GM12874 (cell line): ENCODE data around the gene DDIT3.

Experiments used
- TF ChIP-seq, protein P1 (sequence below): IDR thresholded peaks from 2 replicates; pipeline ENCODE4 v1.5.1; 2011; ENCODE audit warnings: low read depth, mild to moderate bottlenecking, control low read depth, low read length, moderate library complexity; ENCODE audit not compliant: insufficient read depth

The DDIT3 gene

DNA sequence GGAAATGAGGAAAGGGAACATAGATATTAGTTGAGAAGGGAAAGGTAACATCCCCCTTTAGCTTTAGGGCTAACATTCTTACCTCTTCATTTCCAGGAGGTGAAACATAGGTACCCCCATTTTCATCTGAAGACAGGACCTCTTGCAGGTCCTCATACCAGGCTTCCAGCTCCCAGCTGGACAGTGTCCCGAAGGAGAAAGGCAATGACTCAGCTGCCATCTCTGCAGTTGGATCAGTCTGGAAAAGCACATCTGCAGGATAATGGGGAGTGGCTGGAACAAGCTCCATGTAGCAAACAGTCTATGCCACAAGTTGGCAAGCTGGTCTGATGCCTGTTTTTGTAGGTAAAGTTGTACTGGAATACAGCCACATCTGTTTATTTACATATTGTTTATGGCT, 3.1 kb downstream of the DDIT3 start:
- TF ChIP-seq, protein P1, sequence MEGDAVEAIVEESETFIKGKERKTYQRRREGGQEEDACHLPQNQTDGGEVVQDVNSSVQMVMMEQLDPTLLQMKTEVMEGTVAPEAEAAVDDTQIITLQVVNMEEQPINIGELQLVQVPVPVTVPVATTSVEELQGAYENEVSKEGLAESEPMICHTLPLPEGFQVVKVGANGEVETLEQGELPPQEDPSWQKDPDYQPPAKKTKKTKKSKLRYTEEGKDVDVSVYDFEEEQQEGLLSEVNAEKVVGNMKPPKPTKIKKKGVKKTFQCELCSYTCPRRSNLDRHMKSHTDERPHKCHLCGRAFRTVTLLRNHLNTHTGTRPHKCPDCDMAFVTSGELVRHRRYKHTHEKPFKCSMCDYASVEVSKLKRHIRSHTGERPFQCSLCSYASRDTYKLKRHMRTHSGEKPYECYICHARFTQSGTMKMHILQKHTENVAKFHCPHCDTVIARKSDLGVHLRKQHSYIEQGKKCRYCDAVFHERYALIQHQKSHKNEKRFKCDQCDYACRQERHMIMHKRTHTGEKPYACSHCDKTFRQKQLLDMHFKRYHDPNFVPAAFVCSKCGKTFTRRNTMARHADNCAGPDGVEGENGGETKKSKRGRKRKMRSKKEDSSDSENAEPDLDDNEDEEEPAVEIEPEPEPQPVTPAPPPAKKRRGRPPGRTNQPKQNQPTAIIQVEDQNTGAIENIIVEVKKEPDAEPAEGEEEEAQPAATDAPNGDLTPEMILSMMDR, result no peak

DNA sequence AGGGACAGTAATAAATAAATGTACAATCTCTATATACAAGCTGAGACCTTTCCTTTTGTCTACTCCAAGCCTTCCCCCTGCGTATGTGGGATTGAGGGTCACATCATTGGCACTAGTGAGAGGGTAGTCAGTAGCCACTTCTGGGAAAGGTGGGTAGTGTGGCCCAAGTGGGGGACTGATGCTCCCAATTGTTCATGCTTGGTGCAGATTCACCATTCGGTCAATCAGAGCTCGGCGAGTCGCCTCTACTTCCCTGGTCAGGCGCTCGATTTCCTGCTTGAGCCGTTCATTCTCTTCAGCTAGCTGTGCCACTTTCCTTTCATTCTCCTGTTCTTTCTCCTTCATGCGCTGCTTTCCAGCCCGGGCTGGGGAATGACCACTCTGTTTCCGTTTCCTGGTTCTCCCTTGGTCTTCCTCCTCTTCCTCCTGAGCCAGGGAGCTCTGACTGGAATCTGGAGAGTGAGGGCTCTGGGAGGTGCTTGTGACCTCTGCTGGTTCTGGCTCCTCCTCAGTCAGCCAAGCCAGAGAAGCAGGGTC, 3.6 kb downstream of the DDIT3 start:
- TF ChIP-seq, protein P1, result no peak

DNA sequence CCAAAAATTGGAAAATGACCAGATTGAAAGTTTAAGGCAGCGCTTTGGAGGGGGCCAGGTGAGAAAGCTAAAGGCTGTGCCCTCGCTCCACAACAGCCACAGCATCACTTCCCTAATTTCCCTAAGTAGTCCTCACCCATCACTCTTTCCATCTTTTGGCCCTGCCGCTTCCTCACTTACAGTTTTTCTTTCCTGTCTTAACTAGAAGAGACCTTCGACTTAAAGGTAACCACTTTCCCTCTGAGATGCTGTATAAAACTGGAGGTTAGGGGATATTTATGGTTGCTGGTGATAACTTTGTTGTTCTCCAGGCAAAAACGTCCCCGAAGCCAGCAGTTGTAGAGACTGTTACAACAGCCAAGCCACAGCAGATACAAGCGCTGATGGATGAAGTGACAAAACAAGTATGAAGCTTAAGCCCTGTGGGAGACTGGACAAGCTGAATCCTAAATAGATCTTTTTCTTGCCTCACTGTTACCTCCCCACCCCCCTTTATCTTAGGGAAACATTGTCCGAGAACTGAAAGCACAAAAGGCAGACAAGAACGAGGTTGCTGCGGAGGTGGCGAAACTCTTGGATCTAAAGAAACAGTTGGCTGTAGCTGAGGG, 4.3 kb downstream of the DDIT3 start:
- TF ChIP-seq, protein P1, result no peak

DNA sequence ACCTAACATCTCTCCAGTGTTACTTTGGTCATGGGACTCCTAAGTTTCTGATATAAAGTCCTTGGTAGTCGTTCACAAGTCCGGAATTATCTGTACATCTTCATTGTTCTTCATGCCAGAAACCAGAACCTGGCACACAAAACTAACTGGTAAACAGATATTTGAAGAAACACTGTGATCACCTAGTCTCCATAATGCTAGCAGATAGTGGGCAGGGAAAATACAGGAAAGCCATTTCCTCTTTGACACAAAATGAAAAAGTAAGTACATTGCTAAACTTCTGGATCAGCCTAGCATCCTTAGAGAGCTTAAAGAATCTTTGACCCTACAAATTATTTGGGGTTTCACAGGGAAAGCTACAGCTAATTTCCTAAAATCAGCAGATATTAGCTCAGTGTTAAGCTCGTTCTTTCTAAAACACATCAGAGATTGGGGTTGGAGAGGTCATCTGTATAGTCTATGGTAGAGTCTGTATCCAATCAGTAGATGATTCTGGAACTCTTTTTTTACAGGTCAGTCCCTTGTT, 4.8 kb downstream of the DDIT3 start:
- TF ChIP-seq, protein P1, result no peak

DNA sequence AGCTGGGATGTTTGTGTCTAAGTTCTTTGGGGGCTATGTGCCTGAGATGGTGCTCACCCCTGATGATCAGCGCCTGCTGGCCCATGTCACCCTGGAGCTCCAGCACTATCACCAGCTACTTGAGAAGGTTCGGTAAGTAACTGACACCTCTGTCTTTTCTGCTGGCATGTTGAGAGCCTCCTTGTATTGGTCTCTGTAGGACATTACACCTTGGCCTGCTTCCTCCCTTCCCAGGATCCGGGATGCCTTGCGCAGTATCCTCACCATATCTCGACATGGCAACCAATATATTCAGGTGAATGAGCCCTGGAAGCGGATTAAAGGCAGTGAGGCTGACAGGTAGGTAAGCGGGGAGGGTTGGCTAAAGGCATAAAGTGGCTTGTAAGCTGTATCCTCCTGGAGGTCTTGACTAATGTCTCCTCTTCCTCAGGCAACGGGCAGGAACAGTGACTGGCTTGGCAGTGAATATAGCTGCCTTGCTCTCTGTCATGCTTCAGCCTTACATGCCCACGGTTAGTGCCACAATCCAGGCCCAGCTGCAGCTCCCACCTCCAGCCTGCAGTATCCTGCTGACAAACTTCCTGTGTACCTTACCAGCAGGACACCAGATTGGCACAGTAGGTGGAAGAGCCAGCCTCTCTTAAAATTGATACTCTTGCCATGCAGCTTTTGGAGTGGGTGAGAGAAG, 5.5 kb downstream of the DDIT3 start:
- TF ChIP-seq, protein P1, result no peak

DNA sequence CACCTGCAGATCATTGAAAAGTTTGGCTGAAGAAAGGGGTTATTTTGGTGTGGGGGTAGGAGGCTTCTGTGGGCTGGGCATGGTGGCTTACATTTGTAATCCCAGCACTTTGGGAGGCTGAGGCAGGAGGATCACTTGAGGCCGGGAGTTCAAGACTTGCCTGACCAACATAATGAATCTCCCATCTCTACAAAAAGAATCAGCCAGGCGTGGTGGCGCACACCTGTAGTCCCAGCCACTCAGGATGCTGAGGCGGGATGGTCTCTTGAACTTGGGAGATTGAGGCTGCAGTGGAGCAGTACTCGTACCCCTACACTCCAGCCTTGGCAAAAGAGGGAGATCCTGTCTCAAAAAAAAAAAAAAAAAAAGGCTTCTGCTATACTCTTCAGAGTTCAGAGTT, 7.0 kb downstream of the DDIT3 start:
- TF ChIP-seq, protein P1, result no peak

DNA sequence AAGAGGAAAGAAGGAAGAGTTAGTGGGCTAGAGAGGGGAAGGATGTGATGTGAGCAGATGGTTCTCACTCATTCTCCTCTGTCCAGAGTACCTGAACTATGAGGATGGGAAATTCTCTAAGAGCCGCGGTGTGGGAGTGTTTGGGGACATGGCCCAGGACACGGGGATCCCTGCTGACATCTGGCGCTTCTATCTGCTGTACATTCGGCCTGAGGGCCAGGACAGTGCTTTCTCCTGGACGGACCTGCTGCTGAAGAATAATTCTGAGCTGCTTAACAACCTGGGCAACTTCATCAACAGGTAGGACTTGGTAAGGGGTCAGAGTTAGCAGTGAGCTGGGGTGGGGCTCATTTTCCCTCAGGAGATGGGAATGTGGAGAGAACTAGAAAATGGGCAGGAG, 7.6 kb downstream of the DDIT3 start:
- TF ChIP-seq, protein P1, result no peak
